Thyroid gland (tissue), 4 donors: ENCODE results near the gene SAMD14.

ENCODE experiments used
- CTCF ChIP-seq, 6 experiments: fragments of 200-600 bp in 3 of 6; fragments of 450-650 bp in 3 of 6; sonication (generic) in 3 of 6; IDR thresholded peaks; one replicate each; pipeline ENCODE4 v1.5.1; 2016 to 2019; ENCODE audit warnings: antibody characterized with exemption in 6 of 6, mild to moderate bottlenecking in 2 of 6, inconsistent platforms in 1 of 6, moderate library complexity in 1 of 6
- POLR2A ChIP-seq, 2 donors: fragments of 450-650 bp; IDR thresholded peaks; one replicate each; pipeline ENCODE4 v1.6.1; 2017; ENCODE audit warnings: antibody characterized with exemption in 2 of 2, mild to moderate bottlenecking in 2 of 2, moderate library complexity in 1 of 2

- TF ChIP-seq CTCF (IDR thresholded peaks at IDR 0.05): no peak
- TF ChIP-seq POLR2A (IDR thresholded peaks at IDR 0.05): no peak
Measured at GRCh38 chr17:50122945-50123344, 7.0 kb downstream of the SAMD14 start.
